Colonic mucosa (tissue), 4 donors: ENCODE data around the gene MOCS1. TPM values are rescaled to one million over a fixed set of nuclear protein-coding genes. Genes with fewer than 3 reads are reported as not detected.

Experiments
- DNase-seq: peaks from one replicate; pipeline ENCODE4 v3.0.0-alpha.2; 2020
- H3K27ac ChIP-seq: fragments of 200-600 bp; one replicate; pipeline ENCODE4 v1.8.0; 2021
- H3K27me3 ChIP-seq: fragments of 200-600 bp; one replicate; pipeline ENCODE4 v1.8.0; 2021
- H3K36me3 ChIP-seq: fragments of 200-600 bp; one replicate; pipeline ENCODE4 v1.8.0; 2021
- H3K4me1 ChIP-seq: fragments of 200-600 bp; one replicate; pipeline ENCODE4 v1.8.0; 2021; ENCODE audit warnings: mild to moderate bottlenecking
- H3K4me3 ChIP-seq: fragments of 200-600 bp; one replicate; pipeline ENCODE4 v1.8.0; 2021
- H3K9ac ChIP-seq, 2 donors: one replicate each; pipeline ENCODE4 v1.7.0; 2013; ENCODE audit warnings: control low read depth in 2 of 2, low read depth in 2 of 2, low read length in 2 of 2
- H3K9me3 ChIP-seq: fragments of 200-600 bp; one replicate; pipeline ENCODE4 v1.8.0; 2021
- CTCF ChIP-seq: fragments of 200-600 bp; IDR thresholded peaks from one replicate; pipeline ENCODE4 v1.8.0; 2022; ENCODE audit warnings: antibody characterized with exemption, mild to moderate bottlenecking
- intact Hi-C: fragments of 100-400 bp; cut with DNase I; formaldehyde crosslinking; loops from one replicate; pipeline ENCODE4 v1.14.1; 2022
- total RNA-seq, 2 donors: library from RNA; stranded (reverse); fragmentation: NEBNext Ultra II Directional in 1 of 2; extraction: Animal tissue kit (Norgen Biotek cat#: 25700) in 1 of 2; gene quantifications; one replicate each; pipeline ENCODE4 v1.2.1, GENCODE V29; 2021
- donor health status: healthy.
- donor health status: DM: no; HTN: no; CAD: no.
- donor health status: DM: no; HTN: no; CAD: no.

MOCS1 gene
- total RNA-seq, 2 donors from 2014 or later, result 9.6 to 15.7 TPM

DNA sequence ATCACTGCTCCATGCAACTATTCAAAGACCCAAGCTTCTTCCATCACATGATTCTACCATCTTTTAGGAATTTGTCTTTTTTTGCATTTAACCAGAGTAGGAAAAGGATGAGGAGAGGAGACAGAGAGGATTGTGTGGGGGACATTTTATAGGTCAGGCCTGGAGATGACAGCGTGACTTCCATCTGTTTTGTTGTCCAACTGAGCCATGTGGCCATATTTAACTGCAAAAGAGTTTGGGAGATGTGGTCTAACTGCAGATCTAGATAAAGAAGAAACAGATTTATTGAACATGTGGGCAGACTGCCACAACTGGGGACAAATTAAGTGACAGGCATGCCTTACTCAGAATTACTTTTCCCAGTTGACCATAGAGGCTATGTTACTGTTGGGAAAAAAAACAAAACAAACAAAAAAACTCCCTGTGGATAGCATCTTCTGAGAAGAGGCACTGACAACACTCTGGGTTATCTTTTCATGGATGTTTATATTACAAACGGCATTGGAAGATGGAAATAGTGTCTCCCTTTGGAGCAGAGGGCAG lies 18.9 kb upstream of the MOCS1 start:
- Histone ChIP-seq H3K9me3 (no peaks in the 10 kb centered on the region), H3K4me1 (no peaks in the 10 kb centered on the region), H3K27ac (no peak overlapping the region), H3K27me3 (no peaks in the 10 kb centered on the region), H3K9ac (no peak overlapping the region), H3K36me3 (no peaks in the 10 kb centered on the region), H3K4me3 (no peak overlapping the region)
- no peak for DNase-seq
- TF ChIP-seq CTCF, result no peak
- intact Hi-C loops, result no loop called here

- Histone ChIP-seq H3K9ac (peak overlapping the region in 1 of 2 donors; percentile 6), H3K9me3 (no peaks in the 10 kb centered on the region), H3K4me1 (no peaks in the 10 kb centered on the region), H3K4me3 (no peak overlapping the region), H3K36me3 (no peaks in the 10 kb centered on the region), H3K27me3 (no peaks in the 10 kb centered on the region), H3K27ac (no peak overlapping the region)
- TF ChIP-seq CTCF, result no peak
- intact Hi-C loops, result no loop called here
- DNase-seq, result no peak
Observed at GRCh38 chr6:39952167-39952566, 17.9 kb upstream of the MOCS1 start.

DNA sequence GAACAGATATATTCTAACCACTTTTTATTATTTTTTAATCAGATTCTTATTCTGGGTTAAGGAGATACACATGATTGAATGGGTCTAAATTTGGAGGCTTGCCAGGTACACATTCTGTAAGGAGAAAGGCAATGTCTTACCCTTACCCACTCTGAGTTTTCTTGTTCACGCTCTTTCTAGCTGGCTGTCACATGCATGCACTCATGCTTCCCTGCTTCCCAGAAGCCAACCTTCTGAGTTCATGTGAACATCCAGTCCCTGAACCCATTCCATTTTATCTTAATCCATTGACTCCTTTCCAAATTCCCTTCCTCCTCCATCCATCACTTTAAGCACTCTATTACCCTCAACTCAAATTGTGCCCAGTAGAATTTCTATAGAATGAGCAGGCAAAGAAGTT lies 17.5 kb upstream of the MOCS1 start:
- Histone ChIP-seq H3K27ac (no peak overlapping the region), H3K4me1 (no peaks in the 10 kb centered on the region), H3K27me3 (no peaks in the 10 kb centered on the region), H3K36me3 (no peaks in the 10 kb centered on the region), H3K4me3 (no peak overlapping the region), H3K9ac (no peak overlapping the region), H3K9me3 (no peaks in the 10 kb centered on the region)
- DNase-seq, result no peak
- intact Hi-C loops, result no loop called here
- TF ChIP-seq CTCF, result no peak

DNA sequence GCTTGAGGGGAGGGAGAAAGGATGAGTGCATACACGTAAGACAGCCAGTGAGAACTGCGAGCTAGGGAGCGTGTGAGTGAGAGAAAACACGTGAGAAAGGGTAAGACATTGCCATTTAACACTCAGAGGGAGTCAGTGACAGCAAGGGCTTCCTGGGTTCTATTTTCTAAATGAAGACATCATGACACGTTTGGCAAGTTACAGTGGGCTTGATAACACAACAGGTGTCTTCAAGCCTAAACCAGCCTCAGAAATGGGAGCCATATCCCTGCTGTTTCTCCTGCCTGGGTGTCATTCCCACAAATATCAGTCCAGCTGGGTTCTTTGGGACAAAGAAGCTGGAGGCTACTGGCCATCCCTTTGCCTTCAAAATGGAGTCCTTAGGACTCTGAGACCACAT lies 16.9 kb upstream of the MOCS1 start:
- Histone ChIP-seq H3K36me3 (no peaks in the 10 kb centered on the region), H3K4me3 (no peak overlapping the region), H3K27me3 (no peaks in the 10 kb centered on the region), H3K9me3 (no peaks in the 10 kb centered on the region), H3K4me1 (no peaks in the 10 kb centered on the region), H3K9ac (no peak overlapping the region), H3K27ac (no peak overlapping the region)
- intact Hi-C loops, result no loop called here
- no peak for TF ChIP-seq CTCF
- DNase-seq, result no peak

GRCh38 chr6:39950125-39950720 lies 16.0 kb upstream of the MOCS1 start:
- no peaks in the 10 kb centered on the region for H3K27me3 ChIP-seq
- intact Hi-C loops, result no loop called here
- no peak for DNase-seq
- no peak overlapping the region for H3K27ac ChIP-seq
- TF ChIP-seq CTCF, result no peak
- H3K9me3 ChIP-seq, result no peaks in the 10 kb centered on the region
- no peak overlapping the region for H3K9ac ChIP-seq
- no peak overlapping the region for H3K4me3 ChIP-seq
- no peaks in the 10 kb centered on the region for H3K4me1 ChIP-seq
- no peaks in the 10 kb centered on the region for H3K36me3 ChIP-seq
